Endodermal cell (in vitro differentiated cells): Measurements from ENCODE around the gene NDNF. TPM values are rescaled to one million over a fixed set of nuclear protein-coding genes. Genes with fewer than 3 reads are reported as not detected.

Experiments used
- DNase-seq: peaks from one replicate; pipeline ENCODE4 v3.0.0-alpha.2; 2017
- H3K27ac ChIP-seq: 2 replicates; pipeline ENCODE4 v1.5.1; 2013; ENCODE audit warnings: mild to moderate bottlenecking, low read depth, low read length, moderate library complexity
- H3K27me3 ChIP-seq: 2 replicates; pipeline ENCODE4 v1.6.1; 2013; ENCODE audit warnings: mild to moderate bottlenecking, low read length, moderate library complexity; ENCODE audit not compliant: insufficient read depth, control insufficient read depth, poor library complexity, severe bottlenecking
- H3K36me3 ChIP-seq: 2 replicates; pipeline ENCODE4 v1.7.0; 2013; ENCODE audit warnings: mild to moderate bottlenecking, low read length, moderate library complexity; ENCODE audit not compliant: control insufficient read depth, insufficient read depth
- H3K4me1 ChIP-seq: one replicate; pipeline ENCODE4 v1.7.0; 2013; ENCODE audit warnings: low read length; ENCODE audit not compliant: control insufficient read depth, insufficient read depth
- H3K4me3 ChIP-seq: 2 replicates; pipeline ENCODE4 v1.5.1; 2013; ENCODE audit warnings: mild to moderate bottlenecking, low read length, moderate library complexity
- H3K9ac ChIP-seq: 2 replicates; pipeline ENCODE4 v1.6.1; 2013; ENCODE audit warnings: mild to moderate bottlenecking, low read length, moderate library complexity; ENCODE audit not compliant: poor library complexity, severe bottlenecking; ENCODE audit errors: extremely low read depth
- H3K9me3 ChIP-seq: 2 replicates; pipeline ENCODE4 v1.6.1; 2013; ENCODE audit warnings: mild to moderate bottlenecking, low read length, moderate library complexity; ENCODE audit not compliant: control insufficient read depth
- H3K27ac Mint-ChIP-seq: 2 replicates; pipeline ENCODE4 v1.8.0; 2020; ENCODE audit warnings: mixed read lengths
- H3K27me3 Mint-ChIP-seq: 2 replicates; pipeline ENCODE4 v1.8.0; 2021; ENCODE audit warnings: mild to moderate bottlenecking, mixed read lengths; ENCODE audit not compliant: insufficient read depth
- H3K36me3 Mint-ChIP-seq: 2 replicates; pipeline ENCODE4 v1.8.0; 2020; ENCODE audit warnings: low read depth, mixed read lengths
- H3K4me1 Mint-ChIP-seq: 2 replicates; pipeline ENCODE4 v1.8.0; 2020; ENCODE audit warnings: mixed read lengths
- H3K4me3 Mint-ChIP-seq: 2 replicates; pipeline ENCODE4 v1.8.0; 2020; ENCODE audit warnings: mild to moderate bottlenecking, moderate library complexity, mixed read lengths
- H3K9me3 Mint-ChIP-seq: 2 replicates; pipeline ENCODE4 v1.8.0; 2020; ENCODE audit warnings: mild to moderate bottlenecking, mixed read lengths
- WGBS, 2 experiments: methylation state at CpG; one replicate each; pipeline versions ENCODE4 v1.1.5 to v1.1.7; 2013; ENCODE audit warnings: missing lambda C conversion rate in 2 of 2, mixed read lengths in 1 of 2; ENCODE audit not compliant: insufficient coverage in 1 of 2, insufficient read length in 1 of 2; 5-methylcytosine and 5-hydroxymethylcytosine counted together
- total RNA-seq, 2 donors: library from RNA; stranded (reverse); fragmentation: NEBNext Ultra II Directional in 1 of 2; extraction: Animal tissue kit (Norgen Biotek cat#: 25700) in 1 of 2; gene quantifications; 2 replicates in 1 of 2; 3 replicates in 1 of 2; pipeline ENCODE4 v1.2.1, GENCODE V29; 2021
- TF ChIP-seq, protein P1 (sequence below): fragments of 200-600 bp; sonication (generic); conservative IDR thresholded peaks from 2 replicates; pipeline ENCODE4 v1.5.0; 2021; ENCODE audit warnings: antibody characterized with exemption, mild to moderate bottlenecking

NDNF gene
- total RNA-seq, 2 donors from 2014 or later = 2.4 to 3.6 TPM

DNA sequence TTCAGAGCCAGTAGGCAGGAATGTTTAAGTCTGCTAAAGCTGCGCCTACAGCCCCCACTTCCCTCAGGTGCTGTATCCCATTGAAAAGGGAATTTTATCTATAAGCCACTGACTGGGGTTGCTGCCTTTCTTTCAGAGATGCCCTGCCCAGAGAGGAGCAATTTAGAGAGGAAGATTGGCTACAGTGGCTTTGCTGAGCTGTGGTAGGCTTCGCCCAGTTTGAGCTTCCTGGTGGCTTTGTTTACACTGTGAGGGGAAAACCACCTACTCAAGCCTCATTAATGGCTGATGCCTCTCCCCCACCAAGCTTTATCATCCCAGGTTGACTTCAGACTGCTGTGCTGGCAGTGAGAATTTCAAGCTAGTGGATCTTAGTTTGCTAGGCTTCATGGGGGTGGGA, 82.1 kb downstream of the NDNF start:
- no peak overlapping the region for H3K4me3 Mint-ChIP-seq
- H3K27me3 Mint-ChIP-seq = no peaks in the 10 kb centered on the region
- Histone ChIP-seq H3K27me3 (no peaks in the 10 kb centered on the region), H3K9ac (no peak overlapping the region), H3K9me3 (peaks cover 10% of the 10 kb centered on the region), H3K27ac (no peak overlapping the region), H3K36me3 (no peaks in the 10 kb centered on the region), H3K4me3 (no peak overlapping the region), H3K4me1 (no peaks in the 10 kb centered on the region)
- no peaks in the 10 kb centered on the region for H3K36me3 Mint-ChIP-seq
- WGBS, 2 experiments = 77 to 89% methylated on average over 1 to 2 of the region's 2 CpGs
- H3K27ac Mint-ChIP-seq = no peak overlapping the region
- H3K9me3 Mint-ChIP-seq = peaks cover 4% of the 10 kb centered on the region
- H3K4me1 Mint-ChIP-seq = no peaks in the 10 kb centered on the region
- DNase-seq = peak; percentile 64
- TF ChIP-seq, protein P1, sequence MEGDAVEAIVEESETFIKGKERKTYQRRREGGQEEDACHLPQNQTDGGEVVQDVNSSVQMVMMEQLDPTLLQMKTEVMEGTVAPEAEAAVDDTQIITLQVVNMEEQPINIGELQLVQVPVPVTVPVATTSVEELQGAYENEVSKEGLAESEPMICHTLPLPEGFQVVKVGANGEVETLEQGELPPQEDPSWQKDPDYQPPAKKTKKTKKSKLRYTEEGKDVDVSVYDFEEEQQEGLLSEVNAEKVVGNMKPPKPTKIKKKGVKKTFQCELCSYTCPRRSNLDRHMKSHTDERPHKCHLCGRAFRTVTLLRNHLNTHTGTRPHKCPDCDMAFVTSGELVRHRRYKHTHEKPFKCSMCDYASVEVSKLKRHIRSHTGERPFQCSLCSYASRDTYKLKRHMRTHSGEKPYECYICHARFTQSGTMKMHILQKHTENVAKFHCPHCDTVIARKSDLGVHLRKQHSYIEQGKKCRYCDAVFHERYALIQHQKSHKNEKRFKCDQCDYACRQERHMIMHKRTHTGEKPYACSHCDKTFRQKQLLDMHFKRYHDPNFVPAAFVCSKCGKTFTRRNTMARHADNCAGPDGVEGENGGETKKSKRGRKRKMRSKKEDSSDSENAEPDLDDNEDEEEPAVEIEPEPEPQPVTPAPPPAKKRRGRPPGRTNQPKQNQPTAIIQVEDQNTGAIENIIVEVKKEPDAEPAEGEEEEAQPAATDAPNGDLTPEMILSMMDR = no peak

Other genes starting within 250 kb of the NDNF start
- 10 to 100 TPM; 18.3 to 19.1 TPM for gene PRDM5, start 149.8 kb downstream of the NDNF start, total RNA-seq
- under 1 TPM in 1 of 2 donors, not detected in 1; 0.11 TPM for gene TNIP3, start 91.8 kb upstream of the NDNF start, total RNA-seq